ENCODE data around the gene LRRC8D.

Gene LRRC8D

DNA sequence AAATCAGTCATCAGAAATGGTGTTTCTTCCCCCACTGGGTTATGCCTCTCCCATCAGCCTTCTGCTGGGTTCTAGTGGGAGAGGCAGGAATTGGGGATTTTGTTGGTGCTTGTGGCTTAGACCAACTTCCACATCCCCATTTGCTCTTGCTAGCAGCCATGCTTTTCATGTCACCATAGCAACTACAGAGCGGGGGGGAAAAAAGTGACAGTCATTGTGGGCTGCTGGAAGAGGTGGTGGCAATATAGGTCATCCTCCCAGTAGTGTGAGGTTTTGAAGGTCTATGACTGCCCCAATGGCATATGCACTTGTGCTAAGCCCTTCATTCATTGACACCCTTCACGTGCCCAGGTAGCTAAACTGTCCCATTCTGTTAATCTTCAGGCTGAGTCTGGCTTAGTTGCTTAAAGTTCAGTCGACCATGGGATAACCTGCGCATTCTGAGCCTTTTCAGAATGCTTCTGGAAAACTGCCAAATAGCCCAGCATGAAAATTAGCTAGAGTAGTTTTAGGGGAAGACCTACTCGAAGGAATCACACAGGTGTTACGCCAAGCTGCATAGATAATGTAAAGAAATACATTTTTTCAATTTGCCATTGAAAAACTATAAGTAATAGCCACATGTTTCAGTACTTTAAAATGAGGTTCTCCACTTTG is 120.4 kb downstream of the LRRC8D start (continued):
- TF ChIP-seq, protein P1, sequence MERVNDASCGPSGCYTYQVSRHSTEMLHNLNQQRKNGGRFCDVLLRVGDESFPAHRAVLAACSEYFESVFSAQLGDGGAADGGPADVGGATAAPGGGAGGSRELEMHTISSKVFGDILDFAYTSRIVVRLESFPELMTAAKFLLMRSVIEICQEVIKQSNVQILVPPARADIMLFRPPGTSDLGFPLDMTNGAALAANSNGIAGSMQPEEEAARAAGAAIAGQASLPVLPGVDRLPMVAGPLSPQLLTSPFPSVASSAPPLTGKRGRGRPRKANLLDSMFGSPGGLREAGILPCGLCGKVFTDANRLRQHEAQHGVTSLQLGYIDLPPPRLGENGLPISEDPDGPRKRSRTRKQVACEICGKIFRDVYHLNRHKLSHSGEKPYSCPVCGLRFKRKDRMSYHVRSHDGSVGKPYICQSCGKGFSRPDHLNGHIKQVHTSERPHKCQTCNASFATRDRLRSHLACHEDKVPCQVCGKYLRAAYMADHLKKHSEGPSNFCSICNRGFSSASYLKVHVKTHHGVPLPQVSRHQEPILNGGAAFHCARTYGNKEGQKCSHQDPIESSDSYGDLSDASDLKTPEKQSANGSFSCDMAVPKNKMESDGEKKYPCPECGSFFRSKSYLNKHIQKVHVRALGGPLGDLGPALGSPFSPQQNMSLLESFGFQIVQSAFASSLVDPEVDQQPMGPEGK (CRISPR knock-in tag; IDR thresholded peaks at IDR 0.05; ENCODE audit: borderline replicate concordance): no peak
- no peak for TF ChIP-seq ESRRG (CRISPR knock-in tag; IDR thresholded peaks at IDR 0.05)

GRCh38 chr1:89942014-89942413 is 121.2 kb downstream of the LRRC8D start:
- no peak for ATAC-seq
- no peak for TF ChIP-seq ZC3H10 (CRISPR knock-in tag; IDR thresholded peaks at IDR 0.05)
- no peak for TF ChIP-seq SNAI2 (CRISPR knock-in tag; IDR thresholded peaks at IDR 0.05)
- no peak for TF ChIP-seq TCF4 (CRISPR knock-in tag; IDR thresholded peaks at IDR 0.05; ENCODE audit: borderline replicate concordance)
- TF ChIP-seq GLIS3 (CRISPR knock-in tag; IDR thresholded peaks at IDR 0.05): no peak
- no peak for TF ChIP-seq TSHZ2 (CRISPR knock-in tag; IDR thresholded peaks at IDR 0.05)
- TF ChIP-seq ZNF8 (CRISPR knock-in tag; IDR thresholded peaks at IDR 0.05): no peak
- TF ChIP-seq ZNF565 (CRISPR knock-in tag; conservative IDR thresholded peaks at IDR 0.05; ENCODE audit: low read depth): no peak

GRCh38 chr1:89942825-89943658 is 122.2 kb downstream of the LRRC8D start:
- TF ChIP-seq RARB (CRISPR knock-in tag; IDR thresholded peaks at IDR 0.05) (no peak), ARNTL (CRISPR knock-in tag; IDR thresholded peaks at IDR 0.05; ENCODE audit: borderline replicate concordance, low read depth) (no peak), ZNF8 (CRISPR knock-in tag; IDR thresholded peaks at IDR 0.05) (no peak), PPARA (CRISPR knock-in tag; IDR thresholded peaks at IDR 0.05; ENCODE audit: borderline replicate concordance) (no peak), ZNF565 (CRISPR knock-in tag; conservative IDR thresholded peaks at IDR 0.05; ENCODE audit: low read depth) (no peak), BACH2 (CRISPR knock-in tag; IDR thresholded peaks at IDR 0.05; ENCODE audit: borderline replicate concordance) (no peak), TSHZ2 (CRISPR knock-in tag; IDR thresholded peaks at IDR 0.05) (no peak), ZFP30 (CRISPR knock-in tag; IDR thresholded peaks at IDR 0.05) (no peak), ZC3H10 (CRISPR knock-in tag; IDR thresholded peaks at IDR 0.05) (no peak), GLIS3 (CRISPR knock-in tag; IDR thresholded peaks at IDR 0.05) (no peak), TCF4 (CRISPR knock-in tag; IDR thresholded peaks at IDR 0.05; ENCODE audit: borderline replicate concordance) (no peak), ESRRG (CRISPR knock-in tag; IDR thresholded peaks at IDR 0.05) (no peak), ISL1 (CRISPR knock-in tag; IDR thresholded peaks at IDR 0.05) (no peak), TOX (CRISPR knock-in tag; IDR thresholded peaks at IDR 0.05; ENCODE audit: borderline replicate concordance) (no peak), ZNF70 (CRISPR knock-in tag; IDR thresholded peaks at IDR 0.05) (no peak), SNAI2 (CRISPR knock-in tag; IDR thresholded peaks at IDR 0.05) (no peak)
- TF ChIP-seq, protein P2, sequence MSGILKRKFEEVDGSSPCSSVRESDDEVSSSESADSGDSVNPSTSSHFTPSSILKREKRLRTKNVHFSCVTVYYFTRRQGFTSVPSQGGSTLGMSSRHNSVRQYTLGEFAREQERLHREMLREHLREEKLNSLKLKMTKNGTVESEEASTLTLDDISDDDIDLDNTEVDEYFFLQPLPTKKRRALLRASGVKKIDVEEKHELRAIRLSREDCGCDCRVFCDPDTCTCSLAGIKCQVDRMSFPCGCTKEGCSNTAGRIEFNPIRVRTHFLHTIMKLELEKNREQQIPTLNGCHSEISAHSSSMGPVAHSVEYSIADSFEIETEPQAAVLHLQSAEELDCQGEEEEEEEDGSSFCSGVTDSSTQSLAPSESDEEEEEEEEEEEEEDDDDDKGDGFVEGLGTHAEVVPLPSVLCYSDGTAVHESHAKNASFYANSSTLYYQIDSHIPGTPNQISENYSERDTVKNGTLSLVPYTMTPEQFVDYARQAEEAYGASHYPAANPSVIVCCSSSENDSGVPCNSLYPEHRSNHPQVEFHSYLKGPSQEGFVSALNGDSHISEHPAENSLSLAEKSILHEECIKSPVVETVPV (CRISPR knock-in tag; IDR thresholded peaks at IDR 0.05): no peak
- TF ChIP-seq, protein P1 (CRISPR knock-in tag; IDR thresholded peaks at IDR 0.05; ENCODE audit: borderline replicate concordance): no peak
- TF ChIP-seq, protein P3, sequence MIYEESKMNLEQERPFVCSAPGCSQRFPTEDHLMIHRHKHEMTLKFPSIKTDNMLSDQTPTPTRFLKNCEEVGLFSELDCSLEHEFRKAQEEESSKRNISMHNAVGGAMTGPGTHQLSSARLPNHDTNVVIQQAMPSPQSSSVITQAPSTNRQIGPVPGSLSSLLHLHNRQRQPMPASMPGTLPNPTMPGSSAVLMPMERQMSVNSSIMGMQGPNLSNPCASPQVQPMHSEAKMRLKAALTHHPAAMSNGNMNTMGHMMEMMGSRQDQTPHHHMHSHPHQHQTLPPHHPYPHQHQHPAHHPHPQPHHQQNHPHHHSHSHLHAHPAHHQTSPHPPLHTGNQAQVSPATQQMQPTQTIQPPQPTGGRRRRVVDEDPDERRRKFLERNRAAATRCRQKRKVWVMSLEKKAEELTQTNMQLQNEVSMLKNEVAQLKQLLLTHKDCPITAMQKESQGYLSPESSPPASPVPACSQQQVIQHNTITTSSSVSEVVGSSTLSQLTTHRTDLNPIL (CRISPR knock-in tag; IDR thresholded peaks at IDR 0.05; ENCODE audit: low read depth): no peak
- ATAC-seq: peak; percentile 38; the same call in 2 of the 3 replicates

Measured in SK-N-SH treated with all-trans-retinoic acid at 6 μM for 48 hours (cell line).